HUES6 (cell line): Measurements from ENCODE around the gene DTD1.

Experiments used
- H3K27ac ChIP-seq: 2 replicates; pipeline ENCODE4 v1.7.0; 2013; ENCODE audit warnings: low read depth, mild to moderate bottlenecking, low read length, inconsistent platforms
- H3K27me3 ChIP-seq: 2 replicates; pipeline ENCODE4 v1.6.1; 2013; ENCODE audit warnings: low read length; ENCODE audit not compliant: control insufficient read depth, insufficient read depth
- H3K36me3 ChIP-seq: 2 replicates; pipeline ENCODE4 v1.6.1; 2013; ENCODE audit warnings: low read length; ENCODE audit not compliant: control insufficient read depth, insufficient read depth
- H3K4me1 ChIP-seq: 2 replicates; pipeline ENCODE4 v1.6.1; 2013; ENCODE audit warnings: low read length; ENCODE audit not compliant: control insufficient read depth, insufficient read depth
- H3K4me3 ChIP-seq: 2 replicates; pipeline ENCODE4 v1.5.1; 2013; ENCODE audit warnings: low read depth, low read length
- H3K9ac ChIP-seq: one replicate; pipeline ENCODE4 v1.6.1; 2013; ENCODE audit warnings: mild to moderate bottlenecking, low read length
- H3K9me3 ChIP-seq: 2 replicates; pipeline ENCODE4 v1.6.1; 2013; ENCODE audit warnings: low read depth, low read length; ENCODE audit not compliant: control insufficient read depth, insufficient read depth

The DTD1 gene

GRCh38 chr20:18635380-18635779 lies 47.5 kb downstream of the DTD1 start:
- H3K9ac ChIP-seq, result no peak overlapping the region
- peaks cover 3% of the 10 kb centered on the region; the same call in 1 of the 2 replicates for H3K36me3 ChIP-seq
- no peaks in the 10 kb centered on the region for H3K9me3 ChIP-seq
- H3K27ac ChIP-seq, result no peak overlapping the region
- no peaks in the 10 kb centered on the region for H3K27me3 ChIP-seq
- no peak overlapping the region for H3K4me3 ChIP-seq
- no peaks in the 10 kb centered on the region for H3K4me1 ChIP-seq

GRCh38 chr20:18637224-18637623 lies 49.4 kb downstream of the DTD1 start:
- H3K9ac ChIP-seq, result no peak overlapping the region
- H3K27ac ChIP-seq, result no peak overlapping the region

GRCh38 chr20:18638768-18639167 lies 50.9 kb downstream of the DTD1 start:
- no peaks in the 10 kb centered on the region for H3K4me1 ChIP-seq
- no peak overlapping the region for H3K9ac ChIP-seq
- H3K27me3 ChIP-seq, result no peaks in the 10 kb centered on the region
- H3K4me3 ChIP-seq, result no peak overlapping the region
- no peaks in the 10 kb centered on the region; the same call in 1 of the 2 replicates for H3K36me3 ChIP-seq
- no peak overlapping the region for H3K27ac ChIP-seq
- no peaks in the 10 kb centered on the region for H3K9me3 ChIP-seq

More at GRCh38 chr20:18637224-18637623, 49.4 kb downstream of the DTD1 start:
- Histone ChIP-seq H3K36me3 (peaks cover 3% of the 10 kb centered on the region; the same call in 1 of the 2 replicates), H3K9me3 (no peaks in the 10 kb centered on the region), H3K4me3 (no peak overlapping the region), H3K4me1 (no peaks in the 10 kb centered on the region), H3K27me3 (no peaks in the 10 kb centered on the region)

GRCh38 chr20:18639501-18639979 lies 51.7 kb downstream of the DTD1 start:
- Histone ChIP-seq H3K4me1 (no peaks in the 10 kb centered on the region), H3K9me3 (no peaks in the 10 kb centered on the region), H3K27ac (no peak overlapping the region), H3K4me3 (no peak overlapping the region), H3K36me3 (no peaks in the 10 kb centered on the region), H3K27me3 (no peaks in the 10 kb centered on the region), H3K9ac (no peak overlapping the region)

- Histone ChIP-seq H3K9ac (no peak overlapping the region), H3K9me3 (no peaks in the 10 kb centered on the region), H3K4me1 (peaks cover 15% of the 10 kb centered on the region), H3K27ac (no peak overlapping the region), H3K36me3 (no peaks in the 10 kb centered on the region), H3K4me3 (no peak overlapping the region), H3K27me3 (no peaks in the 10 kb centered on the region)
These were observed 57.4 kb downstream of the DTD1 start for GRCh38 chr20:18645196-18645745.

- Histone ChIP-seq H3K9ac (no peak overlapping the region), H3K4me3 (no peak overlapping the region), H3K9me3 (no peaks in the 10 kb centered on the region), H3K4me1 (peaks cover 15% of the 10 kb centered on the region), H3K27ac (no peak overlapping the region), H3K36me3 (no peaks in the 10 kb centered on the region), H3K27me3 (no peaks in the 10 kb centered on the region)
These were observed 58.0 kb downstream of the DTD1 start for GRCh38 chr20:18645851-18646250.

GRCh38 chr20:18647777-18648176 lies 59.9 kb downstream of the DTD1 start:
- H3K36me3 ChIP-seq, result no peaks in the 10 kb centered on the region
- peaks cover 15% of the 10 kb centered on the region for H3K4me1 ChIP-seq
- no peaks in the 10 kb centered on the region for H3K27me3 ChIP-seq
- no peaks in the 10 kb centered on the region for H3K9me3 ChIP-seq
- H3K9ac ChIP-seq, result no peak overlapping the region
- no peak overlapping the region for H3K27ac ChIP-seq
- H3K4me3 ChIP-seq, result no peak overlapping the region

- Histone ChIP-seq H3K4me3 (no peak overlapping the region), H3K4me1 (peaks cover 10% of the 10 kb centered on the region), H3K9ac (no peak overlapping the region), H3K27ac (no peak overlapping the region), H3K27me3 (no peaks in the 10 kb centered on the region), H3K9me3 (no peaks in the 10 kb centered on the region), H3K36me3 (no peaks in the 10 kb centered on the region)
These were observed 62.4 kb downstream of the DTD1 start for GRCh38 chr20:18650224-18650623.

GRCh38 chr20:18653736-18654447 lies 66.0 kb downstream of the DTD1 start:
- Histone ChIP-seq H3K36me3 (no peaks in the 10 kb centered on the region), H3K4me1 (no peaks in the 10 kb centered on the region), H3K4me3 (no peak overlapping the region), H3K27ac (no peak overlapping the region), H3K9ac (no peak overlapping the region), H3K9me3 (no peaks in the 10 kb centered on the region), H3K27me3 (no peaks in the 10 kb centered on the region)

GRCh38 chr20:18654448-18654773 lies 66.6 kb downstream of the DTD1 start:
- no peaks in the 10 kb centered on the region for H3K36me3 ChIP-seq
- H3K9ac ChIP-seq, result no peak overlapping the region
- H3K4me3 ChIP-seq, result no peak overlapping the region

GRCh38 chr20:18657575-18657974 lies 69.7 kb downstream of the DTD1 start:
- H3K27me3 ChIP-seq, result no peaks in the 10 kb centered on the region
- H3K36me3 ChIP-seq, result no peaks in the 10 kb centered on the region
- H3K9ac ChIP-seq, result no peak overlapping the region
- no peak overlapping the region for H3K27ac ChIP-seq
- no peaks in the 10 kb centered on the region for H3K9me3 ChIP-seq
- no peak overlapping the region for H3K4me3 ChIP-seq
- H3K4me1 ChIP-seq, result no peaks in the 10 kb centered on the region

More at GRCh38 chr20:18654448-18654773, 66.6 kb downstream of the DTD1 start:
- H3K4me1 ChIP-seq, result no peaks in the 10 kb centered on the region
- no peaks in the 10 kb centered on the region for H3K27me3 ChIP-seq
- no peaks in the 10 kb centered on the region for H3K9me3 ChIP-seq
- no peak overlapping the region for H3K27ac ChIP-seq
